Activated CD4-positive, CD25-positive, alpha-beta regulatory T cell treated with anti-CD3 and anti-CD28 coated beads, Interleukin-2, amount 50 U/mL, for 16 hours (primary cell): ENCODE measurements around the gene SCRN2.

Source experiments
- DNase-seq: peaks from one replicate; pipeline ENCODE4 v3.0.0-alpha.2; 2020; ENCODE audit warnings: low read depth, low spot score

SCRN2 gene

DNA sequence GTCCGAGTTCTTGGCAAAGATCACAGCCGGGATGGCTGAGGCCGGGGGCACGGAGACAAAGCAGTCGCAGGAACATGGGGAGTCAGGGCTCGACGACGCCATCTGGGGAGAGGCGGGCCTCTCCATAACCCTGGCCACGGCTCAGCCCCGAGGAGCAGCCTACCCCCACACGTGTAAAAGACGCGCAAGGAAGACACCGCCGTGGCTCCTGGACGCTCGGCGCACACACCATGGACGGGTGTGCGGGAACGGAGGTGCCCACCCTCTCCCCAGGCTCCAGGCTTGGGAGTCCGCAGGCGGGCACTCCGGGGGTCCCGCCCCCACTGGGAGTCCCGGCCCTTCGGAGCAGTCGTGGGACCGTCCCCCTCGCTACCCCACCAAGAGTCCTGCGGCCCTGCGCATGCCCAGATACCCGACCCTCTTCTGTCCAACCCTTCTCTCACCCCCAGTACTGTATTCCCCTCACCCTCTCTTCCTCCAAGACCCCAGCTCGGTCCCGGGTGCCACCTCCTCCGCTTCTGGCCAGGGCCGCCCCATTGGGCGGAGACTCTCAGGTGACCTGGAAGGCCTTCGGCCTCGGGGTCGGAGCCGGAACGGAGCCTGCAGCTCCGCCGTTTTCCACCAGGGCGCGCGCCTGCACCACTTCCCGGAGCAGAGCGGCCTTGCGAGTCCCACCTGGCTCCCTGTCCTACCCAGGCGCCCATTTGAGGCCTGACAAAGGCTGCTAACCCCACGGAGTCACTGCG lies at the start of gene SCRN2:
SCRN2 (minus strand) TSS at position 532 of the 746 bp plus-strand sequence; CDS start at position 102, 430 bp downstream.
- DNase-seq, result peak; percentile 65

DNA sequence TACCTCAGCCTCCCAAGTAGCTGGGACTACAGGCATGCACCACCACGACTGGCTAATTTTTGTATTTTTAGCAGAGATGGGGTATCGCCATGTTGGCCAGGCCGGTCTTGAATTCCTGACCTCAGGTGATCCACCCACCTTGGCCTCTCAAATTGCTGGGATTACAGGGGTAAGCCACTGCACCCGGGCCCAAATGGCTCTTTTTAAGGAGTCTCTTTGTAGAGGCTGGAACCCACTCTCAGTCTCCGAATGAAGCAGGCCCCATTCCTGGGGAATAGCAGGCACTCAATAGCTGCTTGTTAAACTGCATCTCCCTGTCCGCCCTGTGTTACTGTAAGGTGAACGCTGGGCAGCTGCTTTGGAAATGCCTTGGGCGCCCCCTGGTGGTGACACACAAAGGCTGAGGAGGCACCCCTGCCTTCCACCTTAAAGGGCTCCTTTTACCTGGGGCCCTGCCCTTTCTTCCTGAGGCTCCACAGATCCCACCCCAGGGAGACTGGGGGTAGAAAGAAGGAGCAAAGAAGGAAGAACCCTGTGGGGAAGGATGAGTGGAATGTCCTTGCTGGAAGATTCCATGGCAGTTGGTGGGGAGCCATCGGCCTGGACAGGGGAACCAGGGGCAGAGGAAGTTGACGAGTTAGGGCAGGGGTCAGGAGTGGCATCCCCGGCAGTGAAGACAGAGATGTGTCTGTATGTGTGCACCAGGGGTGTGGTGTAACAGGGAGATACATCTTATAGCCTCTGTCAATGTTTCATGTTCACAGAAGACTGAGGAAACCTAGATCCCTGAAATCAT lies 48.9 kb upstream of the SCRN2 start:
- peak; percentile 80 for DNase-seq

DNA sequence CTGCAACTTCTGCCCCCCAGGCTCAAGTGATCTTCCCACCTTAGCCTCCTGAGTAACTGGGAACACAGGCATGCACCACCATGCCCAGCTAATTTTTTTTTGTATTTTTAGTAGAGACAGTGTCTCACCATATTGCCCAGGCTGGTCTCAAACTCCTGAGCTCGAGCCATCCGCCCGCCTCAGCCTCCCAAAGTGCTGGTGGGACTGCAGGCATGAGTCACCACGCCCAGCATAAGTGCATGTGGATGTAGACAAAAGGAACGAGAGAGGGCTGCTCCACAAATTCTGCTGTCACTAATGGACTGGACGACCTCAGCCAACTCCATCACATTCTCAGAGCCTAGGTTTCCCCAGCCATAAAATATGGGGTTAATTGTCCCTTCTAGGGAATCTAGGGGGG lies 47.2 kb upstream of the SCRN2 start:
- no peak for DNase-seq

DNA sequence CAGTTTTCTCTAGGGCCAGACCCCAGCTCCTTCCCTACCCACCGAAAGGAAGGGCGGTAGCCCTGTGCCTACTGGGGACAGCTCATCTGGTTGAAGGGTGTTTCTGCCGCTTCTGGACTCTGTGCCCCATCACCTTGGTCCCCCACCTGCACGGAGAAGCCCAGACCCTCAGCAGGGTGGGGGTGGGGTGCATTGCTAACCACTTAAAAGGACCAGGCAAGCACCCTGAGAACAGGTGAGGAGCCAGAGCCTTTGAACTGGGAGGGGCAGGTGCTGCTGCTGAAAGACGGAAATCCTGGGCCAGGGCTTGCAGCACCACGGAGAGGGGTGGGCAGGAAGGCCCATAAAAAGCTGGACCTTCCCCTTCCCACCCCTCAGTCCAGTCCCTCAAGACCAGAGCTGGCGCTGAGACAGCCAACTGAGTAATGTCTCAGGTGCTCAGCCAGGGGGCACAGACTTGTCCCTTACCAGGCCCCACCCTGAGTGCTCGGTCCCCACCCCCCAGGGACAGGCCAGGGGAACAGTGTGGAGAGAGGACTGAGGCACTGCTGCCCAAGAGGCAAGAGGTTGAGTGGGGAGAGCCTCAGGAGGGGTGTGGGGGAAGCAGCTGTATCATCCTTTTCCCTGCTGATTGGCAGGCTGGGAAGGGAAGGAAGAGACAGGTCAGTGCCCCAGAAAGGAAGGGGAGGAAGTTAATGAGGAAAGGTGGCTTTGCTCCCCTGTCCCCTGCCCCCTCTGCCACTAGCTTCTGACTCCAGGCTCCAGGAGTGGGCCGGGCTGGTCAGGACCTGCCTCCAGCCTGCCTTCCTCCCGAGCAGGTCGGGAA lies 44.0 kb upstream of the SCRN2 start:
- no peak for DNase-seq

DNA sequence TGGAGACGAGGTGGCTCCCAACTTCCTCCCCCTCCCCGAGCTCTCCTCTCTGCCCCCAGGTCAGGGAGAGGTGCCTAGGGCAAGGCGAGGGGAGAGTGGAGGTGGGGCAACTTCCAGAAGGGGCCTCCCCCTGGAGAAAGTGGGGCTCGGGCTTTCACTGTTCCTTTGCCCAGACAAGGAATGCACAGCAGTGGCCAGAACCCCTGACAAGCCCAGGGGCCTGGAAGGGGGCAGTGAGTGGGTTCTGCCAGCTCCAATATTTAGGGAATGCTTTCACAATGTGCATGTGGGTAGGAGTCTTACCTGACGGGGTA lies 43.3 kb upstream of the SCRN2 start:
- DNase-seq, result no peak

DNA sequence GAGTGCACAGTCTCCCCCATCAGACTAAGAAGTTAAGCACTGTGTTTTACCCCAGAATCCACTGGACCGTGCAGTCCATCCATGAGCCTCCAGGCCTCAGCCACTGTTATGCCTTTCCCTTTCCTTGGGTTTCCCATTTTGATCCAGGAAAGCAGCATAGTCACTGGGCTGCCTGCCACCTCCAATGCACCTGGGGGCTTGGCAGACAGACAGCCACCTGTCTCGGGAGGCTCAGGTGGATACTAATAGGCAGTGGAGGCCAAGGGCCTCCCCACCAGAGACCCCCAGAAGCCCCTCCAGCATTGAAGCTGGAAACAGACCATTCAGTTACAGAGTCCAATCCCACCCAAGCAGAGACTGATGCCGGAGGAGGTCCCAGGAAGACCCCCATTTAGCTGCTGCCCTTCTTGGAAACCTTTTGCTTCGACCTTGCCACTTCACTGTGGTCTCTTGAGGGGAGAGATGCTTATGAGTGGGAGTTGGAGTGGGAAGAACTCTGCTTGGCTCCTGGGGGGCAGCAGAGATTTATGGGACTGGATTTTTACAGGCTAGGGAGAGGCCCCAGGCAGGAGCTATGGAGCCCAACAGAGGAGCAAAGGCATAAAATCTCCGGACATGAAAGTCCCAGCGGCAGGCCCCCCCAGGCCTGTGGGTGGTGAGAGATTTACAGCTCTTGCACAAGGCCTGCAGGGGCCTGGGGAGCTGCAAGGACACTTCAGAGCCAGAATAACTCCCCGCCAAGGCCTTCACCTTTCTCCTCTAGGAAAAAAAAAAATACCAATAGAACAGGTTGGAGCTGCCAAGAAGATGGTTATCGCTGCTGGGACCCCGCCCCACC lies 42.7 kb upstream of the SCRN2 start:
- DNase-seq, result no peak

DNA sequence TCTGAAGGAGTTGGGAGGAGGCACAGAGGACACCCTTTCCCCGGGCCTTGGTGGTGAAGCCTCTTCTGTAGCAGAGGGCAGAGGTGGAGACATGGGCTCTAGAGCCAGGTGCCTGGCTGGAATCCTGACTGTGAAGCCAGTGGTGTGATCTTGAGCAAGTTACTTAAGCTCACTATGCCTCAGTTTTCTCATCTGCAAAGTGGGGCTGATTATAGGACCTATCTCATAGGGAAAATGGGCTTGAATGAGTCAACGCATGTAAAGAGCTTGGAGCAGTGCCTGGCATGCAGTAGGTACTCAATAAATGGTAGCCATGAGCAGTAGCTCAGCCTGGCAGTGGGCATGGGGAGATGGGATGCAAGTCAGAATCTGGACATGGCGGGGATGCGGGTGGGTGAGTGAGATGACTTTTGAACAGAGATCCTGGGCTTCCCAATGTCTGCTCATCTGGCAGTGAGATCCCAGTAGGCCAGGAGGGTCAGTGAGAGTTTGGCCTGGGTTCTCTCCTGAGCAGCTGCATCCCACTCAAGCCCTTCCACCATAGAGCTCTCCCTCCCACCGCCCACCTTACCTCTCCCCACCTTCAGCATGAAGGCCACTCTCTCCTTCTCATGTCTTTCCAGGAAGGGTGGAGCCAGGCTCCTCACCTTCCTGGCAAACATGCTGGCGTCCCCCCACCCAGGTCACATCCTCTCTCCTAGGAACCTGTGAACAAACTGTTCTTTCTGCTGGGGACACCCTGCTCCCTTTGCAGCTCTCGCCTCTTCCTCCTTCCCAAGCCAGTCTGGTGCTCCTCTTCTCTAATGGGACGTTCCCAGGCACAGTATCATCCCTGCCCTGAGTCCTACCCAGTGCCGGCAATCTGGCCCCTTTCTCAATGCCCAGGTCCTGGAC lies 41.9 kb upstream of the SCRN2 start:
- no peak for DNase-seq

DNA sequence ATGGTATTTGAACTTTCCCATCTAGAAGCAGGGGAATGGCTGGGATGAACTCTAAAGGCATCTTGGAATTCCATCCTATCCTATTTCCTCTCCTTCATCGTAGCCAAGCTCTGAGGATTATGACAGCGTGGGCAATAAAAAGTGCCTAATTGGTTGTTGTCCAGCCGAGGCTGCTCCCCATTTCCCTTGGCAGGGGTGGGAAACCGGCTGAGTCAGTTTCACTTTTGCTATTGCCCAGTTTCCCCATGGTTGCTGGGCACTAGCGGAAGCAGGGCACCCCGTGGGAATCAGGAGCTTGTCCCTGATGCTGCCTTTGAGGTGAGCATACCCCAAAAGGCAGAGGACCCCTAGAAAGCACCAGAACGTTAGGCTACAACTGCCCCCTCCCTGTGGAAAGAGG lies 41.2 kb upstream of the SCRN2 start:
- no peak for DNase-seq

DNA sequence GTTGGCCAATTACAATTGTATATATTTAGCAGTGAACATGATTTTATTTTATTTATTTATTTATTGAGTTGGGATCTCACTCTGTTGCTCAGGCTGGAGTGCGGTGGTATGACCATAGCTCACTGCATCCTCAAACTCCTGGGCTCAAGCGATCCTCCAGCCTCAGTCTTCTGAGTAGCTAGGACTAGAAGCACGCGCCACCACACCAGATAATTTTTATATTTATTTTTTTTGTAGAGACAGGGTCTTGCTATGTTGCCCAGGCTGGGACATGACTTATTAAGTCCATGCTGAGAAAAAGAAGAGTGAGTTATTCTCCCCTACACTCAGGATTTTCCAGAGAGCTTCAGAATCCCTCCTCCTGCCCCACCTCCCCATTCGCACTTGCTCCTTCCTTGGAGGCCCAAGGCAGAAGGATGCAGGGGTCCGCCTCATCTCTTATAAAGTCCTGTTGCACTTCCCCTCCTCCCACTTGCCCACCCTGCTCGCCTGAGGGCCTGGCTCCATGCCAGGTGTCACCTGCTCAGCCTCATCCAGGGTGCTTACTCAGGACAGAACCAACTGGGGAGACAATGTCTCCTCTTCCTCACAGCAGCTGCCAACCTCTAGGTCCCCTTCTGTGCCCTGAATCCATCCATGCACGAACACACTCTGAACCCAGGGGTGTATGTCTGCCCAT lies 38.8 kb upstream of the SCRN2 start:
- no peak for DNase-seq

DNA sequence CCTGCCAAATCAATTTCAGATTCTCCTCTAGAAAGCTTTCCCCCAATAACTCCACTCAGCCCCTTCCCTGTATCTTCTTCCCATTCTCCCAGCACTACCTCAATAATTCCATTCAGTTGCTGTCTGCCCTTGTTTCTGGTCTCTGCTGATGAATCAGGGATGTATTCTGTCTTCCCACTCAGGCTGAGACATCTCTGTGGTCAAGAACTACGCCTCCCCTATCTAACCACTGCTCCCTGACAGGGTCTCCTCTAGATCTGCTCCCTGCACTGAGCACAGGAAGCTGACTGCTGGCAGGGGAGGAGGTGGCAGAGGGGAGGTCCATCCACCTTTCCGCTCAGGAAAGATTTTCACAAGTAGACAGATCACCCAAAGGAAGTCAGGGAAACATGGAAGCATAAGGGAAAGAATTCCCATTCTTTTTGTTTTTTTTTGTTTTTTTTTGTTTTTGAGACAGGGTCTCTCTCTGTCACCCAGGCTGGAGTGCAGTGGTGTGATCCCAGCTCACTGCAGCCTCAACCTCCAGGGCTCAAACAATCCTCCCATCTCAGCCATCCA lies 38.0 kb upstream of the SCRN2 start:
- DNase-seq, result no peak

DNA sequence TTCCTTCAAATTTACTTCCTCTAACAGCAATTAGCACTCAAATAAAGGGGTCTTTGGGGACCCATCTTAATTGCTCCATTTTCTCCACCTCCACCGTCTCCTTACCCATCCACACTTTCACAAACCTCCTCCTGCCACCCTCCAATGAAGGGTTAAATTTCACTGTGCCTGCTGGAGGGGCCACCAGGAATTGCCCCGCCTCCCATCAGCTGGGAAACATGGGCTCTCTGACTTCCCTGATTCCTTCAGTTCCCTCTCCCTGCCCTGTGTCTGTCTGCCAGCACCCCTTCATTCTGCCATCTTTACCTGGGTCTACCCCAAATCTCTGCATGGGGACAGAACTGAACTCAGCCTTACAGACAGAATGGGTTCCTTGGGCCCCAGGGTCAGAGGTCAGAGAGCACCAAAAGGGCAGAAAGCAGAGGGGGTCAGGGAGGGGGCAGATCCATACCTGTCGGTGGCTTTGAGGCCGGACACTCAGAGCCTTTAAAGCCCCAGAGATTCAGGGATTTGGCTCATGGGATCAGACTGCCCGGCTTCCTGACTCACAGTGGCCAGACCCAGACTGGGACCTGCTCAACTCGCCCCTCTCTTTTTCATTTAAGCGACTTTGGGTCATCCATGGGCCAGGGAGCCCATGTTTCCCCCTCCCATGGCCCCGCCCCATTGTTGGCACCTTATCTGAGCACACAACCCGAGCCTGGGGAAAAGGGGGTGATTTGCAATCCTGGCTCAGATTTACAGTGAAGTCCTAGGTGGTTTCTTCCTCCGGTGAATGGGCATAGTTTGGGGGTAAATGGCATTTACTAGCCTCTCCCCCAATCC lies 37.3 kb upstream of the SCRN2 start:
- no peak for DNase-seq

DNA sequence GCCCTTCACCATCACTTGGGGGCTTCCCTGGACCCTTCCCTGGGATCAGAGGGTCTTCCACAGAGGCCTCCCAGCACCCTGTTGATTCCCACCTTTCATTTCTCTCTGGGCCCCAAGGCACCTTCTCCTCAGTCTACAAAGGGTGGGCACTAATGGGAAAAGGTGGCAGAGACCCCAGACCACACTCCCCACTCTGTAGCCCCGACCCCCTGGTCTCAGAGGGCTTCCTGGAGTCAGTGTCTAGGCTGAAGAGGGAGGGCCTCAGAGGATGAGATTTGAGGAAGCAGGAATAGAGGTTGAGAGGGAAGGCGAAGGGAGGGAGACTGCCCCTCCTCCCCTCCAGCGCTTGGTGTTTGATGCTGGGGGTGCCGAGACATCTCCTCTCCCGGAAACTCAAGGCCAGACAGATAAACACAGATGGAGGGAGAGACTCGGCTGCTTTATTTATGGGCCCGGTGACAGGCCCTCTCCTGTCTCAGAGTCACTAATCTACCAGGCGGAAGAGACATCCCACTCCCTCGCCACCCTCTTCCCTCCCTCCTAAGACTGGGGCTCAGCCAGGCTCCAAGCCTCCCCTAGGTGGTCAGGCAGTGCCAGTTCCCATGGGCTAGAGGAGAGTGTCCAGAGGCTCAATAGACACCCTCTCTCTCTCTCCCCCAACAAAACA lies 36.4 kb upstream of the SCRN2 start:
- no peak for DNase-seq

DNA sequence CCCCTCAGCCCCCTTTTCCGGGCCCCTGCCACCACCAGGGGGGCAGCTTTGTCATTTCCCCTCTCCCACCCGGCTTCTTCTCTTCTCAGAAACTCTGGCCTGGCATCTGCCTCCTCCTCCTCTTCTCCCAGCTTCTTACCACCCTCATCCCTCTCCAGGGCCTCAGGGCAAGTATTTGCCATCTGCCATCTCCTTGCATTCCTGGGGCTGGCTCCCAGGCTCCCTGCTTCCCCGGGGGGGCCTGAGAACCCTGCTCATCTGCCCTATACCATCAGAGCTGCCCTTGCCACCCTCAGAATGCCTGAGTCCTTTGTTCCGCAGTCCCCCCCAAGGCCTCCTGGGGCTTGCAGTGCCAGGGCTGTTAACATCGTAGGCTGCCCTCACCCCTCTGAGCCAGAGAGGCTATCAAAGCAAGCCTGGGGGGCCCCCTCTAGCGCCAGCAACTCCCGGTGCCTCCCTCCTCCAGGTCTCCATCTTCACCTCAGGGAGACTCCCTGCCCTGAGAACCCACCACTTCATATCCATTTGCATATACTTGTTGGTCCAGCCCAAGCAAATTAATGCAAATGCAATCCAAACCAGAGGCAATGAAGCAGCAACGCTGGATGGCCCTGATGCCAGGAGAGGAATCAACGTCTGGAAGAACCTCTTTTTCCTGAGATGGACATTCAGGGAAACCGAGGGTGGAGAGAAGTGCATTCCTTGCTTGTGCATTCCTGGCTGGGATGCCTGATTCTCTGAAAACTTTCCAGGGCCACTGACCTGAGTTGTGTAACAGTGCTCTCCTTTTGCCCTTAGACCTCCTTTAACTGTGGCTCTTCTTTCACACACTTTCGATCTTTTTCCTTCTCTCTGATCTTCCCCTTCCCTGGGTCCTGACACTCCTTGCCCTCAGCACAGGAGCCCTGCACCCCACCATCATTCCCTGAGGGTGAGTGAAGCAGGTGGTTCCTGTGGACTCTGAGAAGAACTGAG lies 34.2 kb upstream of the SCRN2 start:
- no peak for DNase-seq

DNA sequence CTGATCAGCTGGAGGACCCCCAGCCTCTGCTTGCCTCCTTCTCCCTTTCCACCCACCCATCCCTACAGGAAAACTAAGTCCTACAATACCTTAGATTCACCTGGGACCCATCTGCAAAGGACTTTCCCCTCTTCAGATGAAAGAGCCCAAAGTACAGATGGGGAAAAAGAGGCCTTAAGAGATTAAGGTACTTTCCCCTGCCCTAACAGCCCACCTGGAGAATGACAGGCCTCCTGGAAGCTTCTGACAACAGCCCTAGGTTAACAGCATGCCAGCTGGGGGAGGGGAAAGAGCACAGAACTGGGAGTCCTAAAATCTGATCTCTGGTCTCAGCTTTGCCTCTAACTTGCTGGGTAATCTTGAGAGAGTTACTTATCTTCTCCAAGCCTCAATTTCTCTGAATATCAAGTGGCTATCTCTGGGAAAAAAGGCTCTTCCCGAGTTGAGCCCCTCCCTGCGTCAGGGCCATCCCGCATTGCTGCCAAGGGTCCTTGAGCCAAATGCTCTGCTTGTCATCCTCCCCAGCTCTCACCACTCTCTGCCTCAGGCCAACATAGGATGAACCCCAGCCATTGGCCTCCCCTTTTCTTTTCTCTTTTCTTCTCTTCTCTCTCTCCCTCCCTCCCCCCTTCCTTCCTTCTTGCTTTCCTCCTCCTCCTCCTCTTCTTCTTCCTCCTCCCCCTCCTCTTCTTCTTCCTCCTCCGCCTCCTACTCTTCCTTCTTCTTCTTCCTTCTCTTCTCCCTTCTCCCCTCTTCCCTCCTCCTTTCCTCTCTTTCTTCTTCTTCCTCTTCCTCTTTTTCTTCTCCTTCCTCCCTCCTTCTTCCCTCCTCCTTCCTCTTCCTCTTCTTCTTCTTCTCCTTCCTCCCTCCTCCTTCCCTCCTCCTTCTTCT lies 32.4 kb upstream of the SCRN2 start:
- no peak for DNase-seq

DNA sequence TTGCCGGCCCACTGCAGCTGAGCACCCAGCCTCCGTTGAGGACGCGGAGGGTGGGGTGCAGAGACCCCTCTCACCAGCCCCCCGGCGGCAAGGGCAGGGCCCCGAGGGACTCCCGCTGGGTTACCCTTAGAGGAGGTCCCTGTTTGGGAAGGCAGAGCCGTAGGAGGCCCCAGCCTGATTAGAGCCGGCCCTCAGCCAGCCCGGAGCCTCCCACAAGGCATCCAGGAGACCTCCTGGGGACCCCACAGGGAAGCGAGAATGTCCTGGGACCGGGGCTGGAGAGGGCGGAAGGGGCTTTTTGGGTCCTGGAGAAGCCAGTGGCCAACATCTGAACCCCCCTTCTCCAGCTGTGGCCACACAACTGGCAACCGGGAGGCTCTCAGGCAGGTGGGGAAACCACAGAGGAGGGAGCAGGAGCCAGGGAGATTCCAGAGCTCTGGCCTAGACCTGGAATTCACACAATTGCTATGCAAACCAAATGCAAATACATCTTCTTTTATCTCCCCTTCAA lies 31.6 kb upstream of the SCRN2 start:
- no peak for DNase-seq
